Fibroblast of the aortic adventitia (primary cell): ENCODE results near the gene TATDN3. TPM values are rescaled to one million over a fixed set of nuclear protein-coding genes. Genes with fewer than 3 reads are reported as not detected.
"Not testable (repeated sequence)": the region's sequence is repeated elsewhere in the genome, so short reads cannot be mapped to it uniquely, and the experiment has no call there.

Experiments
- DNase-seq: peaks from one replicate; pipeline ENCODE4 v3.0.0-alpha.2; 2010; ENCODE audit warnings: low read depth
- H3K4me3 ChIP-seq: 2 replicates; pipeline ENCODE4 v1.5.1; 2011; ENCODE audit warnings: low read depth, mild to moderate bottlenecking, control low read depth, low read length, moderate library complexity
- CTCF ChIP-seq: IDR thresholded peaks from 2 replicates; pipeline ENCODE4 v1.5.1; 2011; ENCODE audit warnings: mild to moderate bottlenecking, low read length, control low read depth, inconsistent platforms; ENCODE audit not compliant: insufficient read depth
- total RNA-seq: library from RNA; depleted of rRNA; stranded (reverse); fragments of >200 nt; gene quantifications from 2 replicates; pipeline ENCODE4 v1.2.3, GENCODE V29; 2012; ENCODE audit warnings: low replicate concordance

The TATDN3 gene
- total RNA-seq, 1 donor = 15.0 TPM

GRCh38 chr1:212775241-212775640, 16.5 kb upstream of the TATDN3 start:
- H3K4me3 ChIP-seq = no peak overlapping the region
- TF ChIP-seq CTCF = no peak
- no peak for DNase-seq

- DNase-seq = no peak
- TF ChIP-seq CTCF = no peak
- no peak overlapping the region for H3K4me3 ChIP-seq
Observed at GRCh38 chr1:212777151-212777550, 14.5 kb upstream of the TATDN3 start.

GRCh38 chr1:212779086-212779485, 12.6 kb upstream of the TATDN3 start:
- not testable (repeated sequence) for H3K4me3 ChIP-seq, DNase-seq

- H3K4me3 ChIP-seq = no peak overlapping the region
- TF ChIP-seq CTCF = no peak
- DNase-seq = no peak
Observed at GRCh38 chr1:212780759-212781158, 10.9 kb upstream of the TATDN3 start.

- no peak overlapping the region for H3K4me3 ChIP-seq
- no peak for TF ChIP-seq CTCF
- DNase-seq = no peak
Observed at GRCh38 chr1:212781225-212781624, 10.5 kb upstream of the TATDN3 start.

GRCh38 chr1:212782422-212783154, 9.1 kb upstream of the TATDN3 start:
- no peak overlapping the region for H3K4me3 ChIP-seq
- peak; percentile 59 for TF ChIP-seq CTCF
- peak; percentile 57 for DNase-seq

GRCh38 chr1:212783976-212784375, 7.7 kb upstream of the TATDN3 start:
- no peak overlapping the region for H3K4me3 ChIP-seq
- DNase-seq = no peak
- TF ChIP-seq CTCF = no peak
